ENCODE data around the gene TMEM45A.
"Not testable (repeated sequence)": the region's sequence is repeated elsewhere in the genome, so short reads cannot be mapped to it uniquely, and the experiment has no call there.

The TMEM45A gene

DNA sequence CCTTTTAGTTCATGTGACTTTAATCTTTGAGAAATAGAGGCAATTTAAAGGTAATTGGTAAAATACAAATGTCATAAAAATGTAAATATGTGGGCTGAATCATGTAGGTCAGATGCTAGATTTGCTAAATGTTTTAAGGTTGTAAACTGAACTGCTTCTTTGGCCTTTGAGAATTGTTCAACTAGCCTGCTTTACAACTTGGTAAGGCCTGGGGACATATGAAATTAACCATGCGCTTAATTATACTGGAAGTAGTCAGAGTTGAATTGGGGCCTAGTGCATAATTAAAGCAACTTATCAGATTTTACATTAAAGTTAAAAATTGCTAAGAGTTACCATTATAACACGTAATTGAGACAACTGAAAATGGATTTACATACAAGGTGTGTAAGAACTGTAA lies 21.0 kb upstream of the TMEM45A start:
- Histone ChIP-seq H2AFZ (ENCODE audit: low read depth, low read length, severe bottlenecking) (no peak overlapping the region), H3K9ac (ENCODE audit: low read length) (no peak overlapping the region), H3F3A (ENCODE audit: insufficient read depth) (no peaks in the 10 kb centered on the region), H3K27ac (ENCODE audit: low read depth, low read length) (no peak overlapping the region), H4K20me1 (ENCODE audit: low read depth, low read length) (no peaks in the 10 kb centered on the region), H3K9me3 (ENCODE audit: insufficient read depth, low read length) (peaks cover 6% of the 10 kb centered on the region; the same call in 1 of the 2 replicates), H3K4me2 (ENCODE audit: low read depth, low read length, poor library complexity, severe bottlenecking) (no peak overlapping the region), H3K36me3 (ENCODE audit: low read length) (no peaks in the 10 kb centered on the region), H3K9me2 (replicated peaks; ENCODE audit: insufficient read depth, low read length) (no peaks in the 10 kb centered on the region), H3K27me3 (ENCODE audit: low read length) (no peaks in the 10 kb centered on the region), H3K79me2 (ENCODE audit: insufficient read depth, low read length) (no peaks in the 10 kb centered on the region), H3K4me3 (ENCODE audit: insufficient read depth, low read length, poor library complexity, severe bottlenecking) (no peak overlapping the region)
- TF ChIP-seq EZH2phosphoT487 (conservative IDR thresholded peaks at IDR 0.05; ENCODE audit: low read length): no peak
- TF ChIP-seq, protein P1, sequence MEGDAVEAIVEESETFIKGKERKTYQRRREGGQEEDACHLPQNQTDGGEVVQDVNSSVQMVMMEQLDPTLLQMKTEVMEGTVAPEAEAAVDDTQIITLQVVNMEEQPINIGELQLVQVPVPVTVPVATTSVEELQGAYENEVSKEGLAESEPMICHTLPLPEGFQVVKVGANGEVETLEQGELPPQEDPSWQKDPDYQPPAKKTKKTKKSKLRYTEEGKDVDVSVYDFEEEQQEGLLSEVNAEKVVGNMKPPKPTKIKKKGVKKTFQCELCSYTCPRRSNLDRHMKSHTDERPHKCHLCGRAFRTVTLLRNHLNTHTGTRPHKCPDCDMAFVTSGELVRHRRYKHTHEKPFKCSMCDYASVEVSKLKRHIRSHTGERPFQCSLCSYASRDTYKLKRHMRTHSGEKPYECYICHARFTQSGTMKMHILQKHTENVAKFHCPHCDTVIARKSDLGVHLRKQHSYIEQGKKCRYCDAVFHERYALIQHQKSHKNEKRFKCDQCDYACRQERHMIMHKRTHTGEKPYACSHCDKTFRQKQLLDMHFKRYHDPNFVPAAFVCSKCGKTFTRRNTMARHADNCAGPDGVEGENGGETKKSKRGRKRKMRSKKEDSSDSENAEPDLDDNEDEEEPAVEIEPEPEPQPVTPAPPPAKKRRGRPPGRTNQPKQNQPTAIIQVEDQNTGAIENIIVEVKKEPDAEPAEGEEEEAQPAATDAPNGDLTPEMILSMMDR (IDR thresholded peaks at IDR 0.05; ENCODE audit: insufficient read depth, low read length, poor library complexity, severe bottlenecking): no peak

DNA sequence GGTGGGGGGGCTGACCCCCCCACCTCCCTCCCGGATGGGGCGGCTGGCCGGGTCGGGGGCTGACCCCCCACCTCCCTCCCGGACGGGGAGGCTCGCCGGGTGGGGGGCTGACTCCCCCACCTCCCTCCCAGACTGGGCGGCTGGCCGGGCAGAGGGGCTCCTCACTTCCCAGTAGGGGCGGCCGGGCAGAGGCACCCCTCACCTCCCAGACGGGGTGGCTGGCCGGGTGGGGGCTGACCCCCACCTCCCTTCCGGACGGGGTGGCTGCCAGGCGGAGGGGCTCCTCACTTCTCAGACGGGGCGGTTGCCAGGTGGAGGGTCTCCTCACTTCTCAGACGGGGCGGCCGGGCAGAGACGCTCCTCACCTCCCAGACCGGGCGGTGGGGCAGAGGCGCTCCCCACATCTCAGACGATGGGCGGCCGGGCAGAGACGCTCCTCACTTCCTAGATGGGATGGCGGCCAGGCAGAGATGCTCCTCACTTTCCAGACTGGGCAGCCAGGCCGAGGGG lies 14.5 kb upstream of the TMEM45A start:
- not testable (repeated sequence) for H3K9me3 ChIP-seq (ENCODE audit: insufficient read depth, low read length); H4K20me1 ChIP-seq (ENCODE audit: low read depth, low read length); H3K9ac ChIP-seq (ENCODE audit: low read length); H3K36me3 ChIP-seq (ENCODE audit: low read length); H3F3A ChIP-seq (ENCODE audit: insufficient read depth); H3K4me2 ChIP-seq (ENCODE audit: low read depth, low read length, poor library complexity, severe bottlenecking); H3K27me3 ChIP-seq (ENCODE audit: low read length); H3K9me2 ChIP-seq (replicated peaks; ENCODE audit: insufficient read depth, low read length); H3K79me2 ChIP-seq (ENCODE audit: insufficient read depth, low read length); H3K4me3 ChIP-seq (ENCODE audit: insufficient read depth, low read length, poor library complexity, severe bottlenecking); H2AFZ ChIP-seq (ENCODE audit: low read depth, low read length, severe bottlenecking); H3K27ac ChIP-seq (ENCODE audit: low read depth, low read length)

DNA sequence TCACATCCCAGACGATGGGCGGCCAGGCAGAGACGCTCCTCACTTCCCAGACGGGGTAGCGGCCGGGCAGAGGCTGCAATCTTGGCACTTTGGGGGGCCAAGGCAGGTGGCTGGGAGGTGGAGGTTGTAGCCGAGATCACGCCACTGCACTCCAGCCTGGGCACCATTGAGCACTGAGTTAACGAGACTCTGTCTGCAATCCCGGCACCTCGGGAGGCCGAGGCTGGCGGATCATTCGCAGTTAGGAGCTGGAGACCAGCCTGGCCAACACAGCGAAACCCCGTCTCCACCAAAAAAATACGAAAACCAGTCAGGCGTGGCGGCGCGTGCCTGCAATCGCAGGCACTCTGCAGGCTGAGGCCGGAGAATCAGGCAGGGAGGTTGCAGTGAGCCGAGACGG lies 13.9 kb upstream of the TMEM45A start:
- not testable (repeated sequence) for H3K9me3 ChIP-seq (ENCODE audit: insufficient read depth, low read length); H2AFZ ChIP-seq (ENCODE audit: low read depth, low read length, severe bottlenecking); H3K4me3 ChIP-seq (ENCODE audit: insufficient read depth, low read length, poor library complexity, severe bottlenecking); H3F3A ChIP-seq (ENCODE audit: insufficient read depth); H3K9me2 ChIP-seq (replicated peaks; ENCODE audit: insufficient read depth, low read length); H3K36me3 ChIP-seq (ENCODE audit: low read length); H3K27ac ChIP-seq (ENCODE audit: low read depth, low read length); H4K20me1 ChIP-seq (ENCODE audit: low read depth, low read length); H3K27me3 ChIP-seq (ENCODE audit: low read length); H3K9ac ChIP-seq (ENCODE audit: low read length); H3K4me2 ChIP-seq (ENCODE audit: low read depth, low read length, poor library complexity, severe bottlenecking); H3K79me2 ChIP-seq (ENCODE audit: insufficient read depth, low read length)

DNA sequence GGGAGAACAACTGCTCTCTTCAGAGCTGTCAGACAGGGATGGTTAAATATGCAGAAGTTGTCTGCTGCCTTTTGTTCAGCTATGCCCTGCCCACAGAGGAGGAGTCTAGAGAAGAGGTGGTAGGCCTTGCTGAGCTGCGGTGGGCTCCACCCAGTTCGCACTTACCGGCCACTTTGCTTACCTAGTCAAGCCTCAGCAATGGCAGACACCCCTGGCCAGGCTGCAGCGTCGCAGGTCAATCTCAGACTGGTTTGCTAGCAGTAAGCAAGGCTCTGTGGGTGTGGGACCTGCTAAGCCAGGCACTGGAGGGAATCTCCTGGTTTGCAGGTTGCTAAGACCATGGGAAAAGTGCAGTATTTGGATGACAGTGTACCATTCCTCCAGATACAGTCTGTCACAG lies 12.3 kb upstream of the TMEM45A start:
- H3K9me2 ChIP-seq (replicated peaks; ENCODE audit: insufficient read depth, low read length): no peaks in the 10 kb centered on the region
- no peaks in the 10 kb centered on the region for H4K20me1 ChIP-seq (ENCODE audit: low read depth, low read length)
- H3K4me3 ChIP-seq (ENCODE audit: insufficient read depth, low read length, poor library complexity, severe bottlenecking): no peak overlapping the region
- no peak overlapping the region for H2AFZ ChIP-seq (ENCODE audit: low read depth, low read length, severe bottlenecking)
- H3K9ac ChIP-seq (ENCODE audit: low read length): no peak overlapping the region
- H3F3A ChIP-seq (ENCODE audit: insufficient read depth): no peaks in the 10 kb centered on the region
- TF ChIP-seq, protein P1 (IDR thresholded peaks at IDR 0.05; ENCODE audit: insufficient read depth, low read length, poor library complexity, severe bottlenecking): no peak
- no peaks in the 10 kb centered on the region for H3K79me2 ChIP-seq (ENCODE audit: insufficient read depth, low read length)
- H3K36me3 ChIP-seq (ENCODE audit: low read length): no peaks in the 10 kb centered on the region
- no peaks in the 10 kb centered on the region for H3K9me3 ChIP-seq (ENCODE audit: insufficient read depth, low read length)
- H3K27me3 ChIP-seq (ENCODE audit: low read length): no peaks in the 10 kb centered on the region
- H3K27ac ChIP-seq (ENCODE audit: low read depth, low read length): no peak overlapping the region
- no peak overlapping the region for H3K4me2 ChIP-seq (ENCODE audit: low read depth, low read length, poor library complexity, severe bottlenecking)

All from SU-DHL-6 (cell line).